Glutamatergic neuron (in vitro differentiated cells): ENCODE data around the gene NOS1AP. TPM values are rescaled to one million over a fixed set of nuclear protein-coding genes. Genes with fewer than 3 reads are reported as not detected.

ENCODE experiments used
- DNase-seq: peaks from one replicate; pipeline ENCODE4 v3.0.0; 2022
- H3K27ac Mint-ChIP-seq: one replicate; pipeline ENCODE4 v1.8.0; 2020; ENCODE audit warnings: mild to moderate bottlenecking, mixed read lengths, inconsistent platforms; ENCODE audit not compliant: unreplicated experiment
- H3K27me3 Mint-ChIP-seq: one replicate; pipeline ENCODE4 v1.8.0; 2020; ENCODE audit warnings: mild to moderate bottlenecking, moderate library complexity, mixed read lengths, inconsistent platforms; ENCODE audit not compliant: unreplicated experiment
- H3K36me3 Mint-ChIP-seq: one replicate; pipeline ENCODE4 v1.8.0; 2020; ENCODE audit warnings: mild to moderate bottlenecking, mixed read lengths, inconsistent platforms; ENCODE audit not compliant: unreplicated experiment
- H3K4me1 Mint-ChIP-seq: one replicate; pipeline ENCODE4 v1.8.0; 2020; ENCODE audit warnings: mild to moderate bottlenecking, low read depth, mixed read lengths, inconsistent platforms; ENCODE audit not compliant: unreplicated experiment
- H3K4me3 Mint-ChIP-seq: one replicate; pipeline ENCODE4 v1.8.0; 2020; ENCODE audit warnings: mild to moderate bottlenecking, mixed read lengths, inconsistent platforms; ENCODE audit not compliant: unreplicated experiment
- H3K9me3 Mint-ChIP-seq: one replicate; pipeline ENCODE4 v1.8.0; 2020; ENCODE audit warnings: mild to moderate bottlenecking, moderate library complexity, mixed read lengths, inconsistent platforms; ENCODE audit not compliant: unreplicated experiment
- CTCF ChIP-seq: fragments of 200-600 bp; sonication (generic); IDR thresholded peaks from one replicate; pipeline ENCODE4 v1.5.0; 2021; ENCODE audit not compliant: partially characterized antibody, unreplicated experiment
- total RNA-seq: library from RNA; stranded (reverse); fragmentation: NEBNext Ultra II Directional; extraction: Animal tissue kit (Norgen Biotek cat#: 25700); gene quantifications from one replicate; pipeline ENCODE4 v1.2.1, GENCODE V29; 2021; ENCODE audit not compliant: unreplicated experiment

The NOS1AP gene
- total RNA-seq, 1 donor from 2014 or later = 12.7 TPM

- Mint-ChIP-seq H3K27me3 (no peaks in the 10 kb centered on the region), H3K27ac (no peak overlapping the region), H3K9me3 (no peaks in the 10 kb centered on the region), H3K36me3 (no peaks in the 10 kb centered on the region), H3K4me3 (no peak overlapping the region), H3K4me1 (no peaks in the 10 kb centered on the region)
- no peak for DNase-seq
- no peak for TF ChIP-seq CTCF
These were observed 257.1 kb downstream of the NOS1AP start for GRCh38 chr1:162326559-162326958.

GRCh38 chr1:162327144-162327787 is 257.8 kb downstream of the NOS1AP start:
- Mint-ChIP-seq H3K4me1 (no peaks in the 10 kb centered on the region), H3K4me3 (no peak overlapping the region), H3K9me3 (no peaks in the 10 kb centered on the region), H3K27me3 (no peaks in the 10 kb centered on the region), H3K36me3 (no peaks in the 10 kb centered on the region), H3K27ac (no peak overlapping the region)
- TF ChIP-seq CTCF = no peak
- DNase-seq = no peak

- no peak overlapping the region for H3K27ac Mint-ChIP-seq
- no peak overlapping the region for H3K4me3 Mint-ChIP-seq
- DNase-seq = no peak
- H3K4me1 Mint-ChIP-seq = no peaks in the 10 kb centered on the region
- no peaks in the 10 kb centered on the region for H3K9me3 Mint-ChIP-seq
- no peak for TF ChIP-seq CTCF
- H3K27me3 Mint-ChIP-seq = no peaks in the 10 kb centered on the region
- no peaks in the 10 kb centered on the region for H3K36me3 Mint-ChIP-seq
These were observed 258.3 kb downstream of the NOS1AP start for GRCh38 chr1:162327788-162328165.

- Mint-ChIP-seq H3K27ac (no peak overlapping the region), H3K27me3 (no peaks in the 10 kb centered on the region), H3K9me3 (no peaks in the 10 kb centered on the region), H3K36me3 (no peaks in the 10 kb centered on the region), H3K4me3 (no peak overlapping the region), H3K4me1 (no peaks in the 10 kb centered on the region)
- no peak for DNase-seq
- no peak for TF ChIP-seq CTCF
These were observed 259.0 kb downstream of the NOS1AP start for GRCh38 chr1:162328512-162328911.

GRCh38 chr1:162329826-162330225 is 260.3 kb downstream of the NOS1AP start:
- Mint-ChIP-seq H3K9me3 (no peaks in the 10 kb centered on the region), H3K4me1 (no peaks in the 10 kb centered on the region), H3K27me3 (no peaks in the 10 kb centered on the region), H3K36me3 (no peaks in the 10 kb centered on the region), H3K4me3 (no peak overlapping the region), H3K27ac (no peak overlapping the region)
- DNase-seq = no peak
- no peak for TF ChIP-seq CTCF
